ENCODE measurements around the gene PPP6R2.

PPP6R2 gene

GRCh38 chr22:50482107-50483074 is 139.3 kb downstream of the PPP6R2 start:
- TF ChIP-seq EZH2phosphoT487 (IDR thresholded peaks at IDR 0.05; ENCODE audit: borderline replicate concordance), result no peak
- Histone ChIP-seq H3K9ac (ENCODE audit: low read depth, low read length, poor library complexity, severe bottlenecking) (no peak overlapping the region), H2AFZ (ENCODE audit: low read length) (no peak overlapping the region)

GRCh38 chr22:50483106-50483505 is 140.0 kb downstream of the PPP6R2 start:
- H3K36me3 ChIP-seq (ENCODE audit: insufficient read depth, low read length), result no peaks in the 10 kb centered on the region
- no peak overlapping the region for H3K9ac ChIP-seq (ENCODE audit: low read depth, low read length, poor library complexity, severe bottlenecking)
- H3K79me2 ChIP-seq (ENCODE audit: insufficient read depth, low read length), result no peaks in the 10 kb centered on the region
- H2AFZ ChIP-seq (ENCODE audit: low read length), result no peak overlapping the region
- no peak overlapping the region for H3K4me2 ChIP-seq (ENCODE audit: low read depth, low read length, poor library complexity, severe bottlenecking)
- no peaks in the 10 kb centered on the region for H3K9me2 ChIP-seq (replicated peaks; ENCODE audit: low read depth, low read length)
- no peak for TF ChIP-seq CTCF (conservative IDR thresholded peaks at IDR 0.05; ENCODE audit: low read length)
- H3F3A ChIP-seq (ENCODE audit: low read depth), result no peaks in the 10 kb centered on the region
- no peaks in the 10 kb centered on the region for H4K20me1 ChIP-seq (ENCODE audit: insufficient read depth, low read length, poor library complexity, severe bottlenecking)
- no peak overlapping the region for H3K4me3 ChIP-seq (ENCODE audit: low read length, poor library complexity, severe bottlenecking)
- H3K27me3 ChIP-seq (ENCODE audit: insufficient read depth, low read length, poor library complexity, severe bottlenecking), result no peaks in the 10 kb centered on the region
- H3K4me1 ChIP-seq (ENCODE audit: insufficient read depth, low read length, poor library complexity, severe bottlenecking), result peaks cover 3% of the 10 kb centered on the region
- H3K9me3 ChIP-seq (ENCODE audit: insufficient read depth, low read depth, low read length), result no peaks in the 10 kb centered on the region

More at GRCh38 chr22:50482107-50483074, 139.3 kb downstream of the PPP6R2 start:
- no peaks in the 10 kb centered on the region for H3K36me3 ChIP-seq (ENCODE audit: insufficient read depth, low read length)
- H3K4me3 ChIP-seq (ENCODE audit: low read length, poor library complexity, severe bottlenecking), result no peak overlapping the region
- H3K27me3 ChIP-seq (ENCODE audit: insufficient read depth, low read length, poor library complexity, severe bottlenecking), result no peaks in the 10 kb centered on the region
- H3K4me2 ChIP-seq (ENCODE audit: low read depth, low read length, poor library complexity, severe bottlenecking), result no peak overlapping the region
- peaks cover 3% of the 10 kb centered on the region for H3K4me1 ChIP-seq (ENCODE audit: insufficient read depth, low read length, poor library complexity, severe bottlenecking)
- no peaks in the 10 kb centered on the region for H3F3A ChIP-seq (ENCODE audit: low read depth)
- H3K9me2 ChIP-seq (replicated peaks; ENCODE audit: low read depth, low read length), result no peaks in the 10 kb centered on the region
- H3K9me3 ChIP-seq (ENCODE audit: insufficient read depth, low read depth, low read length), result no peaks in the 10 kb centered on the region
- H4K20me1 ChIP-seq (ENCODE audit: insufficient read depth, low read length, poor library complexity, severe bottlenecking), result no peaks in the 10 kb centered on the region
- H3K79me2 ChIP-seq (ENCODE audit: insufficient read depth, low read length), result no peaks in the 10 kb centered on the region

- no peaks in the 10 kb centered on the region for H3K27me3 ChIP-seq (ENCODE audit: insufficient read depth, low read length, poor library complexity, severe bottlenecking)
- no peak for TF ChIP-seq CTCF (conservative IDR thresholded peaks at IDR 0.05; ENCODE audit: low read length)
- TF ChIP-seq EZH2phosphoT487 (IDR thresholded peaks at IDR 0.05; ENCODE audit: borderline replicate concordance), result no peak
- no peak overlapping the region for H3K4me3 ChIP-seq (ENCODE audit: low read length, poor library complexity, severe bottlenecking)
- H3K9ac ChIP-seq (ENCODE audit: low read depth, low read length, poor library complexity, severe bottlenecking), result no peak overlapping the region
- H3K4me2 ChIP-seq (ENCODE audit: low read depth, low read length, poor library complexity, severe bottlenecking), result no peak overlapping the region
- H3K36me3 ChIP-seq (ENCODE audit: insufficient read depth, low read length), result no peaks in the 10 kb centered on the region
- H2AFZ ChIP-seq (ENCODE audit: low read length), result no peak overlapping the region
- no peaks in the 10 kb centered on the region for H3K79me2 ChIP-seq (ENCODE audit: insufficient read depth, low read length)
- H3F3A ChIP-seq (ENCODE audit: low read depth), result no peaks in the 10 kb centered on the region
- no peaks in the 10 kb centered on the region for H3K9me3 ChIP-seq (ENCODE audit: insufficient read depth, low read depth, low read length)
- H3K4me1 ChIP-seq (ENCODE audit: insufficient read depth, low read length, poor library complexity, severe bottlenecking), result peaks cover 3% of the 10 kb centered on the region
- no peaks in the 10 kb centered on the region for H3K9me2 ChIP-seq (replicated peaks; ENCODE audit: low read depth, low read length)
- no peaks in the 10 kb centered on the region for H4K20me1 ChIP-seq (ENCODE audit: insufficient read depth, low read length, poor library complexity, severe bottlenecking)
Observed at GRCh38 chr22:50483556-50483955, 140.4 kb downstream of the PPP6R2 start.

Data from Loucy (cell line).